ENCODE results near the gene EFCAB14. TPM values are rescaled to one million over a fixed set of nuclear protein-coding genes. Genes with fewer than 3 reads are reported as not detected.

Gene EFCAB14
- total and polyA plus RNA-seq, 2 of the 4 experiments (the other 2 are of a cell fraction): 28.6 to 43.0 TPM

Other genes with a start within 250 kb of the EFCAB14 start
- not detected in 2 replicates for gene DMBX1, start 229.3 kb downstream of the EFCAB14 start, total RNA-seq (2012; rRNA removed)
- gene DMBX1, start 229.3 kb downstream of the EFCAB14 start, polyA plus RNA-seq (2012; rRNA removed): not detected in 2 replicates
- not detected in 2 replicates for gene KNCN, start 167.5 kb downstream of the EFCAB14 start, total RNA-seq (2012; rRNA removed)
- gene KNCN, start 167.5 kb downstream of the EFCAB14 start, polyA plus RNA-seq (2012; rRNA removed): not detected in 2 replicates
- 14.3 and 16.4 TPM in 2 replicates for gene MKNK1, start 114.8 kb downstream of the EFCAB14 start, total RNA-seq (2012; rRNA removed)
- gene MKNK1, start 114.8 kb downstream of the EFCAB14 start, polyA plus RNA-seq (2012; rRNA removed): 32.9 and 35.2 TPM in 2 replicates
- 6.4 and 7.3 TPM in 2 replicates for gene MOB3C, start 102.3 kb downstream of the EFCAB14 start, total RNA-seq (2012; rRNA removed)
- gene MOB3C, start 102.3 kb downstream of the EFCAB14 start, polyA plus RNA-seq (2012; rRNA removed): 8.3 and 9.0 TPM in 2 replicates
- 52.2 and 80.3 TPM in 2 replicates for gene ATPAF1, start 50.8 kb downstream of the EFCAB14 start, total RNA-seq (2012; rRNA removed)
- gene ATPAF1, start 50.8 kb downstream of the EFCAB14 start, polyA plus RNA-seq (2012; rRNA removed): 45.4 and 55.5 TPM in 2 replicates
- not detected in 2 replicates for gene TEX38, start 47.3 kb downstream of the EFCAB14 start, total RNA-seq (2012; rRNA removed)
- gene TEX38, start 47.3 kb downstream of the EFCAB14 start, polyA plus RNA-seq (2012; rRNA removed): not detected in 2 replicates
- not detected in 2 replicates for gene CYP4B1, start 79.9 kb upstream of the EFCAB14 start, total RNA-seq (2012; rRNA removed)
- not detected in 2 replicates for gene CYP4B1, start 79.9 kb upstream of the EFCAB14 start, polyA plus RNA-seq (2012; rRNA removed)
- not detected in 2 replicates for gene CYP4A11, start 222.4 kb upstream of the EFCAB14 start, total RNA-seq (2012; rRNA removed)
- gene CYP4A11, start 222.4 kb upstream of the EFCAB14 start, polyA plus RNA-seq (2012; rRNA removed): not detected in 2 replicates

Data from IMR-90 (cell line).